ENCODE measurements around the gene PCSK1. TPM values are rescaled to one million over a fixed set of nuclear protein-coding genes. Genes with fewer than 3 reads are reported as not detected.
A peak's percentile ranks its signal among the peaks of the same experiment; 100 is the strongest.

The PCSK1 gene
- 0.04 TPM for polyA plus RNA-seq (ENCODE audit: insufficient read length)

- no peak for DNase-seq (ENCODE audit: low read depth)
Measured at GRCh38 chr5:96433066-96433447, at the start of gene PCSK1. Gene PCSK1 (minus strand): TSS chr5:96433248. CDS start chr5:96433042, 206 bp downstream.

GRCh38 chr5:96481867-96482266, 48.8 kb upstream of the PCSK1 start:
- no peak for DNase-seq (ENCODE audit: low read depth)

- no peak for DNase-seq (ENCODE audit: low read depth)
Measured at GRCh38 chr5:96481009-96481786, 48.1 kb upstream of the PCSK1 start.

- DNase-seq (ENCODE audit: low read depth): no peak
Measured at GRCh38 chr5:96478983-96479382, 45.9 kb upstream of the PCSK1 start.

- no peak for DNase-seq (ENCODE audit: low read depth)
Measured at GRCh38 chr5:96476654-96477053, 43.6 kb upstream of the PCSK1 start.

- DNase-seq (ENCODE audit: low read depth): no peak
Measured at GRCh38 chr5:96474073-96474472, 41.0 kb upstream of the PCSK1 start.

- no peak for DNase-seq (ENCODE audit: low read depth)
Measured at GRCh38 chr5:96473155-96473554, 40.1 kb upstream of the PCSK1 start.

GRCh38 chr5:96470785-96471184, 37.7 kb upstream of the PCSK1 start:
- DNase-seq (ENCODE audit: low read depth): no peak

GRCh38 chr5:96468956-96469355, 35.9 kb upstream of the PCSK1 start:
- no peak for DNase-seq (ENCODE audit: low read depth)

- DNase-seq (ENCODE audit: low read depth): no peak
Measured at GRCh38 chr5:96463091-96463490, 30.0 kb upstream of the PCSK1 start.

GRCh38 chr5:96459313-96460121, 26.5 kb upstream of the PCSK1 start:
- no peak for DNase-seq (ENCODE audit: low read depth)

GRCh38 chr5:96458176-96458575, 25.1 kb upstream of the PCSK1 start:
- no peak for DNase-seq (ENCODE audit: low read depth)

- DNase-seq (ENCODE audit: low read depth): no peak
Measured at GRCh38 chr5:96455789-96456188, 22.7 kb upstream of the PCSK1 start.

- DNase-seq (ENCODE audit: low read depth): no peak
Measured at GRCh38 chr5:96453394-96453793, 20.3 kb upstream of the PCSK1 start.

GRCh38 chr5:96447949-96448348, 14.9 kb upstream of the PCSK1 start:
- DNase-seq (ENCODE audit: low read depth): no peak

GRCh38 chr5:96440185-96440538, 7.1 kb upstream of the PCSK1 start:
- DNase-seq (ENCODE audit: low read depth): no peak

GRCh38 chr5:96439477-96440184, 6.6 kb upstream of the PCSK1 start:
- no peak for DNase-seq (ENCODE audit: low read depth)

- peak; percentile 24 for DNase-seq (ENCODE audit: low read depth)
Measured at GRCh38 chr5:96434201-96434645, 1.2 kb upstream of the PCSK1 start.

GRCh38 chr5:96432216-96433065, 607 bp downstream of the PCSK1 start:
- no peak for DNase-seq (ENCODE audit: low read depth)

GRCh38 chr5:96431376-96432187, 1.5 kb downstream of the PCSK1 start:
- DNase-seq (ENCODE audit: low read depth): no peak

- no peak for DNase-seq (ENCODE audit: low read depth)
Measured at GRCh38 chr5:96427824-96428223, 5.2 kb downstream of the PCSK1 start.

Measured in forelimb muscle (tissue), 1 donor.